ENCODE data around the gene GPR160. TPM values are rescaled to one million over a fixed set of nuclear protein-coding genes. Genes with fewer than 3 reads are reported as not detected.

The GPR160 gene
- total RNA-seq, 3 donors from 2014 or later (not counting 1 experiment from before 2014, with no cell fraction given): 1.8 to 5.5 (median 3.8) TPM

DNA sequence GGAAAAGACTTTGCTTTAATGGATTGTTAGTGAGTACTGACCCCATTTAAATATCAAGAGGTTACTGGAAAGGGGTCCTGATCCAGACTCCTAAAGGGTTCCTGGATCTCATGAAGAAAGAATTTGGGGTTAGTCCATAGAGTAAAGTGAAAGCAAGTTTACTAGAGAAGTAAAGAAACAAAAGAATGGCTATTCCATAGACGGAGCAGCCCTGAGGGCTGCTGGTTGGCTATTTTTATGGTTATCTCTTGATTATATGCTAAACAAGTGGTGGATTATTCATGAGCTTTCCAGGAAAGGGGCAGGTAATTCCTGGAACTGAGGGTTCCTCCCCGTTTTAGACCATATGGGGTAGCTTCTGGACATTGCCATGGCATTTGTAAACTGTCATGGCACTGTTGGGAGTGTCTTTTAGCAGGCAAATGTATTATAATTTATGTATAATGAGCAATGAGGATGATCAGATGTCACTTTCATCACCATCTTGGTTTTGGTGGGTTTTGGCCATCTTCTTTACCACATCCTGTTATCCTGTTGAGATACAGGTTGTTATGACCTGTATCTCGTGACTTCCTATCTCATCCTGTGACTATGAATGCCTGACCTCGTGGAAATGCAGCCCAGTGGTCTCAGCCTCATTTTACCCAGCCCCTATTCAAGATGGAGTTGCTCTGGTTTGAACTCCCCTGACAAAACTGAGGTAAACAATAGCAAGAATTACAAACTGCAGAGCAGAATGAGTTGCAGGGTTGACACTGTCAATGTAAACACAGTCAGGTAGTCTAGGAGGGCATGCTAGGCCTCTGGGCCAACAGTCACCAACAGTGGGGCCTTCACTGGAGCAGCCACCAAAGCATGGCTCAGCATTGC lies 10.3 kb upstream of the GPR160 start:
- Mint-ChIP-seq H3K9me3 (no peaks in the 10 kb centered on the region), H3K36me3 (no peaks in the 10 kb centered on the region), H3K4me3 (no peak overlapping the region), H3K27me3 (ENCODE audit: low read depth in 2 of 2) (peaks cover 0 to 4% of the 10 kb centered on the region in 2 donors), H3K4me1 (peaks cover 9 to 11% of the 10 kb centered on the region in 2 donors), H3K27ac (no peak overlapping the region)
- Histone ChIP-seq H3K27me3 (ENCODE audit: control insufficient read depth, insufficient read depth, low read length) (peaks cover 2% of the 10 kb centered on the region), H3K27ac (ENCODE audit: low read length) (no peak overlapping the region), H3K9me3 (ENCODE audit: control insufficient read depth, insufficient read depth, low read length) (no peaks in the 10 kb centered on the region), H3K4me3 (ENCODE audit: low read length) (no peak overlapping the region), H3K4me1 (ENCODE audit: control insufficient read depth, insufficient read depth, low read length) (peaks cover 8% of the 10 kb centered on the region), H3K36me3 (ENCODE audit: control insufficient read depth, insufficient read depth, low read length) (no peaks in the 10 kb centered on the region)
- peak in 1 of 3 donors; percentile 12 for ATAC-seq
- WGBS (ENCODE audit: insufficient coverage): 48% methylated on average over 4 of the region's 4 CpGs
- no peak for DNase-seq
- TF ChIP-seq, protein P1, sequence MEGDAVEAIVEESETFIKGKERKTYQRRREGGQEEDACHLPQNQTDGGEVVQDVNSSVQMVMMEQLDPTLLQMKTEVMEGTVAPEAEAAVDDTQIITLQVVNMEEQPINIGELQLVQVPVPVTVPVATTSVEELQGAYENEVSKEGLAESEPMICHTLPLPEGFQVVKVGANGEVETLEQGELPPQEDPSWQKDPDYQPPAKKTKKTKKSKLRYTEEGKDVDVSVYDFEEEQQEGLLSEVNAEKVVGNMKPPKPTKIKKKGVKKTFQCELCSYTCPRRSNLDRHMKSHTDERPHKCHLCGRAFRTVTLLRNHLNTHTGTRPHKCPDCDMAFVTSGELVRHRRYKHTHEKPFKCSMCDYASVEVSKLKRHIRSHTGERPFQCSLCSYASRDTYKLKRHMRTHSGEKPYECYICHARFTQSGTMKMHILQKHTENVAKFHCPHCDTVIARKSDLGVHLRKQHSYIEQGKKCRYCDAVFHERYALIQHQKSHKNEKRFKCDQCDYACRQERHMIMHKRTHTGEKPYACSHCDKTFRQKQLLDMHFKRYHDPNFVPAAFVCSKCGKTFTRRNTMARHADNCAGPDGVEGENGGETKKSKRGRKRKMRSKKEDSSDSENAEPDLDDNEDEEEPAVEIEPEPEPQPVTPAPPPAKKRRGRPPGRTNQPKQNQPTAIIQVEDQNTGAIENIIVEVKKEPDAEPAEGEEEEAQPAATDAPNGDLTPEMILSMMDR (IDR thresholded peaks at IDR 0.05): no peak
- intact Hi-C loops (cut with micrococcal nuclease): no loop called here

DNA sequence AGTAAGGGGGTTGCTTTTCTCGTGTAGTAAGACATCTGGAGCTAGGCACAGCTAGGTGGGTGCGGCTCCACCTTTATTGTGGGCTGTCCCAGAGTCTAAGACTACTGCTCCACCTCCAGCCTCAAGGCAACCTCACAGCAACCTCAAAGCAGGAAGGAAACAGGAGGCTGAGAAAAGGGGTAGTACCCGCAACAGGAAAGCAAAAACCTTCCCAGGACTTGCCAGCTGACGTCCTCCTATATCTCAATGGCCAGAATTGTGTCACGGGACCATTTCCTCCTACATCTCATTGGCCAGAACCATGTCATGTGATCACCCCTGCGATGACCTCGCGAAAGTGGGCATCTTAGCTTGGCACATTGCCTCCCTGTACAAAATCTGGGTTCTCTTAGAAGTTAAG lies 4.3 kb upstream of the GPR160 start:
- peak; percentile 10 to 44 (median 42) for ATAC-seq
- peak overlapping the region; percentile 37 for H3K4me3 Mint-ChIP-seq
- H3K9me3 Mint-ChIP-seq: no peaks in the 10 kb centered on the region
- no peak overlapping the region for H3K4me3 ChIP-seq (ENCODE audit: low read length)
- H3K9me3 ChIP-seq (ENCODE audit: control insufficient read depth, insufficient read depth, low read length): no peaks in the 10 kb centered on the region
- peak overlapping the region; percentile 0 for H3K27ac ChIP-seq (ENCODE audit: low read length)
- intact Hi-C loops (cut with micrococcal nuclease): no loop called here
- peaks cover 16 to 21% of the 10 kb centered on the region in 2 donors for H3K4me1 Mint-ChIP-seq
- 26% methylated on average over 8 of the region's 8 CpGs for WGBS (ENCODE audit: insufficient coverage)
- H3K4me1 ChIP-seq (ENCODE audit: control insufficient read depth, insufficient read depth, low read length): peaks cover 19% of the 10 kb centered on the region
- H3K36me3 ChIP-seq (ENCODE audit: control insufficient read depth, insufficient read depth, low read length): no peaks in the 10 kb centered on the region
- no peaks in the 10 kb centered on the region for H3K36me3 Mint-ChIP-seq
- peak overlapping the region; percentile 25 to 52 for H3K27ac Mint-ChIP-seq
- no peaks in the 10 kb centered on the region for H3K27me3 Mint-ChIP-seq (ENCODE audit: low read depth in 2 of 2)
- TF ChIP-seq, protein P1 (IDR thresholded peaks at IDR 0.05): no peak
- DNase-seq: peak in 1 of 2 donors; percentile 79
- no peaks in the 10 kb centered on the region for H3K27me3 ChIP-seq (ENCODE audit: control insufficient read depth, insufficient read depth, low read length)

DNA sequence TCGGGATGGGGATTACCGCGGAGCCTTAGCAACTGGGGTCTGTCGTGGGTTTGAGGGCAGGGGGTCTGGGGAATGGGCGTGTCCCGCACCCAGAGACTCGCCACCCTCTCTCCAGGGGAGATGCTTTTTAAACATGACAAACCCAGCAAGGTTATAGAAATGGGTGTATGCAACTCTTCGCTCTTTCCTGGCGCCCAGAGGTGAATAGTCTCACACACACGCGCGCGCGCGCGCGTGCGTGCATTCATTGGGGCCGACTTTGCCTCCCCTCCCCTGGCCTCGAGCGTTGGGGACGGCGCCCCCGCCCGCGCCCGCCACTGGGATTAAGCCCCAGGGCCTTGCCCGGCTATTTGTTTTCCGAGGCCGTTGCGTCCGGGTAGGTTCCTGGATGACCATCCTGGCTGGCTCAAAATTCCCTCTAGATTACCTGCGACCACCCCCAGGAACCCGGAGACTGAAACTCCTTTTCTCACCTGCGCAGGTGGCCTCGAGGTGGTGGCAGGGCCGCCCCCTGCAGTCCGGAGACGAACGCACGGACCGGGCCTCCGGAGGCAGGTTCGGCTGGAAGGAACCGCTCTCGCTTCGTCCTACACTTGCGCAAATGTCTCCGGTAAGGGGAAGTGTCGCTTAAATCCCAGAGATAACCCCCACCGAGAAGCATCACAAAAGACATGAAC lies 777 bp downstream of the GPR160 start:
- ATAC-seq (peak; percentile 17 to 27 (median 21)), DNase-seq (peak in 1 of 2 donors; percentile 62)
- H3K9me3 Mint-ChIP-seq: no peaks in the 10 kb centered on the region
- H3K4me1 Mint-ChIP-seq: peaks cover 13% of the 10 kb centered on the region in 2 donors
- peak overlapping the region; percentile 56 for H3K4me3 ChIP-seq (ENCODE audit: low read length)
- WGBS (ENCODE audit: insufficient coverage): 3% methylated on average over 51 of the region's 51 CpGs
- H3K36me3 ChIP-seq (ENCODE audit: control insufficient read depth, insufficient read depth, low read length): no peaks in the 10 kb centered on the region
- no peak overlapping the region for H3K27ac ChIP-seq (ENCODE audit: low read length)
- H3K27me3 ChIP-seq (ENCODE audit: control insufficient read depth, insufficient read depth, low read length): no peaks in the 10 kb centered on the region
- peaks cover 19% of the 10 kb centered on the region for H3K4me1 ChIP-seq (ENCODE audit: control insufficient read depth, insufficient read depth, low read length)
- intact Hi-C loops (cut with micrococcal nuclease): loop anchor here (5.0 kb wide), 1 partner anchor 271 kb away; the partner anchor contains the start of genes ACTRT3 and TERC
- H3K36me3 Mint-ChIP-seq: no peaks in the 10 kb centered on the region
- H3K4me3 Mint-ChIP-seq: peak overlapping the region; percentile 83
- H3K27me3 Mint-ChIP-seq (ENCODE audit: low read depth in 2 of 2): no peaks in the 10 kb centered on the region
- TF ChIP-seq, protein P1 (IDR thresholded peaks at IDR 0.05): no peak
- no peaks in the 10 kb centered on the region for H3K9me3 ChIP-seq (ENCODE audit: control insufficient read depth, insufficient read depth, low read length)
- peak overlapping the region in 1 of 2 donors; percentile 58 for H3K27ac Mint-ChIP-seq

Measured in natural killer cell (primary cell).